Measurements from ENCODE around the gene MTPN. TPM values are rescaled to one million over a fixed set of nuclear protein-coding genes. Genes with fewer than 3 reads are reported as not detected.

Gene MTPN
- total RNA-seq: 134 to 148 TPM (median 142 TPM) in 3 replicates
- long read RNA-seq, transcript MTPN-201 (4 exons, 3,738 nt): major isoform, 12 of 21 reads
- long read RNA-seq, partial matches to known transcripts: 0 of 21 reads
- long read RNA-seq, other reads (novel, unspliced or antisense): 9 of 21 reads

DNA sequence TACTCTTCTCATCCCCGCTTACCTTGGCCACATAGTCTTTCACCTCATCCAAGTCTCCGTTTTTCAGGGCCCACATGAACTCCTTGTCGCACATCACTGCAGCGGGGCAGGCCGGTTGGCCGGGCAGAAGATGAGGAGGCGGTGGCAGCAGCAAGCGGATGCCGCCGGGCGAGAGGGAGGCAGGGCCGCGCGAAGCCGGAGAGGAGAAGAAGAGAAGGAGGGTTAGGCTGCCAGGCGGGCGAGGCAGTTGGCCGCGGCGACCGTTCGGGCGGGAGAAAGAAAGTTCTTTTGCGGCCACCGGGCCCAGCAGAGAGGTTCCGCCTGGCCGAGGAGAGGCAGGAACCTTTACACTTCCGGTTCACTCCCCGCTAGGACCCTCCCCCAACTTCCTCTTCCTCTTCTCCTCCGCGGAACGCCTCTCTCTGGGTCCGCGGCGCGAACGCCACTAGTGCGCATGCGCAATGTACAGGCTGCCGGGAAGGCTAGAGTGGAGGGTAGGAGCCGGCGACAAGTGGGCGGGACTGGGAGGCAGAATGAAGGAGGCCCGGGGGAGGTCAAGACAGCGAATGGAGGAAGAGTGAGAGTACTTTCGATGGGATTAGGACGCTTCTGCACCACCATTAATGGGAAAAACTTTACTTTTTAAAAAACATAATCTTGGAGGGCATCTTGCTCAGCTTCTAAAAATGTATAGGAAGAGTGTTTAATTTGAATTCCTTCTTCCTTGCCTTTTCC, at the start of gene MTPN:
Gene MTPN, minus strand, starts transcription at position 353 of the 735 bp plus-strand sequence. Its CDS starts 259 bp downstream, at position 94.
- H3K27ac Mint-ChIP-seq (ENCODE audit: unreplicated experiment): peak within 1 kb of the TSS; percentile 87
- peaks cover 39% of the 10 kb centered on the region for H3K4me1 Mint-ChIP-seq (ENCODE audit: low read depth)
- H3K4me3 Mint-ChIP-seq (ENCODE audit: unreplicated experiment): peak within 1 kb of the TSS; percentile 99
- no peaks in the 10 kb centered on the region for H3K9me3 Mint-ChIP-seq (ENCODE audit: low read depth)
- no peaks in the 10 kb centered on the region for H3K27me3 Mint-ChIP-seq (ENCODE audit: low read depth)
- peak; percentile 99 for DNase-seq (ENCODE audit: low spot score)
- TF ChIP-seq, protein P1, sequence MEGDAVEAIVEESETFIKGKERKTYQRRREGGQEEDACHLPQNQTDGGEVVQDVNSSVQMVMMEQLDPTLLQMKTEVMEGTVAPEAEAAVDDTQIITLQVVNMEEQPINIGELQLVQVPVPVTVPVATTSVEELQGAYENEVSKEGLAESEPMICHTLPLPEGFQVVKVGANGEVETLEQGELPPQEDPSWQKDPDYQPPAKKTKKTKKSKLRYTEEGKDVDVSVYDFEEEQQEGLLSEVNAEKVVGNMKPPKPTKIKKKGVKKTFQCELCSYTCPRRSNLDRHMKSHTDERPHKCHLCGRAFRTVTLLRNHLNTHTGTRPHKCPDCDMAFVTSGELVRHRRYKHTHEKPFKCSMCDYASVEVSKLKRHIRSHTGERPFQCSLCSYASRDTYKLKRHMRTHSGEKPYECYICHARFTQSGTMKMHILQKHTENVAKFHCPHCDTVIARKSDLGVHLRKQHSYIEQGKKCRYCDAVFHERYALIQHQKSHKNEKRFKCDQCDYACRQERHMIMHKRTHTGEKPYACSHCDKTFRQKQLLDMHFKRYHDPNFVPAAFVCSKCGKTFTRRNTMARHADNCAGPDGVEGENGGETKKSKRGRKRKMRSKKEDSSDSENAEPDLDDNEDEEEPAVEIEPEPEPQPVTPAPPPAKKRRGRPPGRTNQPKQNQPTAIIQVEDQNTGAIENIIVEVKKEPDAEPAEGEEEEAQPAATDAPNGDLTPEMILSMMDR (IDR thresholded peaks at IDR 0.05): no peak
- H3K36me3 Mint-ChIP-seq (ENCODE audit: low read depth): peaks cover 2% of the 10 kb centered on the region

DNA sequence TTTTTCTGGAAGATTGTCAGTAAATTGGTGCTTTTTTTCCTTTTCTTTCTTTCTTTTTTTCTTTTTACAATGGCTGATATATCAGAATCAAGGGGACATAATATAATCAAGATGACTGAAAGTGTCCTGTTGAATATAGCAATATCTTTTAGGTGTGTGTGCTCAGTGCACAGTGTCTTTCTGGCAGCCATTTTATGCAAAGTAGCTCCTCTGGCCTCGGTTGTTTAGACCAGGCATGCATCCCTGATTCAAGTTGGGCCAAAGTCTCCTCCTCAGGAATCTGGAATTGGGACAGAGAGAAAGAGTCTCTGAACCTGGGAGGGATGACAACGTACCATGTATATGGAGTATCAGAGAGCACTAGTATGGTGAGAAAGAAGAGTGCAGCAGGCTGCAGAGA, 49.0 kb upstream of the MTPN start:
- Mint-ChIP-seq H3K36me3 (ENCODE audit: low read depth) (no peaks in the 10 kb centered on the region), H3K4me1 (ENCODE audit: low read depth) (peaks cover 2% of the 10 kb centered on the region)

GRCh38 chr7:136023134-136023869, 46.1 kb upstream of the MTPN start:
- TF ChIP-seq, protein P1 (IDR thresholded peaks at IDR 0.05): no peak
- no peak for DNase-seq (ENCODE audit: low spot score)
- Mint-ChIP-seq H3K36me3 (ENCODE audit: low read depth) (no peaks in the 10 kb centered on the region), H3K4me3 (ENCODE audit: unreplicated experiment) (no peak overlapping the region), H3K27me3 (ENCODE audit: low read depth) (peaks cover 20% of the 10 kb centered on the region), H3K9me3 (ENCODE audit: low read depth) (no peaks in the 10 kb centered on the region), H3K4me1 (ENCODE audit: low read depth) (peaks cover 2% of the 10 kb centered on the region), H3K27ac (ENCODE audit: unreplicated experiment) (no peak overlapping the region)

More for the DNA sequence above, 49.0 kb upstream of the MTPN start:
- TF ChIP-seq, protein P1 (IDR thresholded peaks at IDR 0.05): no peak
- no peak for DNase-seq (ENCODE audit: low spot score)
- Mint-ChIP-seq H3K27me3 (ENCODE audit: low read depth) (peaks cover 19% of the 10 kb centered on the region), H3K4me3 (ENCODE audit: unreplicated experiment) (no peak overlapping the region), H3K9me3 (ENCODE audit: low read depth) (no peaks in the 10 kb centered on the region), H3K27ac (ENCODE audit: unreplicated experiment) (no peak overlapping the region)

- Mint-ChIP-seq H3K9me3 (ENCODE audit: low read depth) (no peaks in the 10 kb centered on the region), H3K27ac (ENCODE audit: unreplicated experiment) (no peak overlapping the region), H3K27me3 (ENCODE audit: low read depth) (peaks cover 11% of the 10 kb centered on the region), H3K4me1 (ENCODE audit: low read depth) (peaks cover 2% of the 10 kb centered on the region), H3K36me3 (ENCODE audit: low read depth) (no peaks in the 10 kb centered on the region), H3K4me3 (ENCODE audit: unreplicated experiment) (no peak overlapping the region)
- DNase-seq (ENCODE audit: low spot score): no peak
- TF ChIP-seq, protein P1 (IDR thresholded peaks at IDR 0.05): no peak
Observed at GRCh38 chr7:136020556-136020955, 43.4 kb upstream of the MTPN start.

- peaks cover 2% of the 10 kb centered on the region for H3K4me1 Mint-ChIP-seq (ENCODE audit: low read depth)
- TF ChIP-seq, protein P1 (IDR thresholded peaks at IDR 0.05): no peak
- no peak overlapping the region for H3K4me3 Mint-ChIP-seq (ENCODE audit: unreplicated experiment)
- H3K27me3 Mint-ChIP-seq (ENCODE audit: low read depth): peaks cover 22% of the 10 kb centered on the region
- no peak overlapping the region for H3K27ac Mint-ChIP-seq (ENCODE audit: unreplicated experiment)
- no peak for DNase-seq (ENCODE audit: low spot score)
- H3K36me3 Mint-ChIP-seq (ENCODE audit: low read depth): no peaks in the 10 kb centered on the region
- H3K9me3 Mint-ChIP-seq (ENCODE audit: low read depth): no peaks in the 10 kb centered on the region
Observed at GRCh38 chr7:136018104-136018503, 40.9 kb upstream of the MTPN start.

All from chondrocyte (in vitro differentiated cells).